Gastrocnemius medialis (tissue), 4 donors: ENCODE measurements around the gene LINC00305. TPM values are rescaled to one million over a fixed set of nuclear protein-coding genes. Genes with fewer than 3 reads are reported as not detected.

ENCODE experiments used
- ATAC-seq, 2 donors: fragments of 150-250 bp; one replicate each; pipeline ENCODE4 v1.9.1; 2016
- DNase-seq, 2 donors: peaks; one replicate each; pipeline ENCODE4 v3.0.0-alpha.2; 2019
- H3K27ac ChIP-seq, 4 donors: fragments of 200-600 bp; sonication (generic); 1 replicate in 1 of 4; 2 replicates in 3 of 4; pipeline ENCODE4 v1.5.1; 2016 to 2018; ENCODE audit warnings: mild to moderate bottlenecking in 2 of 4, moderate library complexity in 1 of 4
- H3K27me3 ChIP-seq, 3 donors: fragments of 200-600 bp; sonication (generic) in 2 of 3; 1 replicate in 1 of 3; 2 replicates in 2 of 3; pipeline versions ENCODE4 v1.5.1 to v1.6.0; 2016 to 2019; ENCODE audit warnings: mild to moderate bottlenecking in 1 of 3, moderate library complexity in 1 of 3
- H3K36me3 ChIP-seq, 2 donors: fragments of 200-600 bp; sonication (generic) in 1 of 2; one replicate each; pipeline ENCODE4 v1.5.1; 2017 to 2018
- H3K4me1 ChIP-seq, 2 donors: fragments of 200-600 bp; sonication (generic) in 1 of 2; one replicate each; pipeline ENCODE4 v1.5.1; 2016 to 2017; ENCODE audit warnings: mild to moderate bottlenecking in 2 of 2
- H3K4me3 ChIP-seq, 4 donors: fragments of 200-600 bp; sonication (generic) in 3 of 4; 1 replicate in 1 of 4; 2 replicates in 3 of 4; pipeline ENCODE4 v1.5.1; 2016 to 2019; ENCODE audit warnings: mild to moderate bottlenecking in 2 of 4
- H3K9me3 ChIP-seq, 3 donors: fragments of 200-600 bp; sonication (generic) in 2 of 3; 1 replicate in 1 of 3; 2 replicates in 2 of 3; pipeline ENCODE4 v1.5.1; 2016 to 2019
- CTCF ChIP-seq, 5 experiments: fragments of 450-650 bp in 3 of 5; fragments of 200-600 bp in 2 of 5; sonication (generic) in 2 of 5; IDR thresholded peaks in 4 of 5; conservative IDR thresholded peaks in 1 of 5; 1 replicate in 4 of 5; 2 replicates in 1 of 5; pipeline ENCODE4 v1.5.1; 2016 to 2019; ENCODE audit warnings: antibody characterized with exemption in 5 of 5, mild to moderate bottlenecking in 3 of 5, moderate library complexity in 3 of 5
- POLR2A ChIP-seq, 2 donors: fragments of 450-650 bp; IDR thresholded peaks; one replicate each; pipeline ENCODE4 v1.6.1; 2017; ENCODE audit warnings: antibody characterized with exemption in 2 of 2, mild to moderate bottlenecking in 2 of 2, moderate library complexity in 2 of 2
- in situ Hi-C, 4 donors: fragments of 200-750 bp; cut with MboI; loops; one replicate each; pipeline versions ENCODE4 v1.15.0 to v1.8.0; 2017; ENCODE audit warnings: low sequenced_read_pairs in 4 of 4
- intact Hi-C: fragments of 100-400 bp; cut with DNase I; formaldehyde crosslinking; loops from one replicate; pipeline ENCODE4 v1.15.1; 2023; ENCODE audit warnings: low total_unique reads
- total RNA-seq, 4 donors: library from RNA; depleted of rRNA; stranded (reverse); fragments of >200 nt; gene quantifications; one replicate each; pipeline versions ENCODE4 v1.1.0 to v1.2.3, GENCODE V29; 2016

The LINC00305 gene
- total RNA-seq = not detected

- Histone ChIP-seq H3K4me1 (no peaks in the 10 kb centered on the region), H3K9me3 (no peaks in the 10 kb centered on the region), H3K4me3 (no peak within 1 kb of the TSS), H3K27ac (no peak within 1 kb of the TSS), H3K36me3 (no peaks in the 10 kb centered on the region), H3K27me3 (no peaks in the 10 kb centered on the region)
- intact Hi-C loops = no loop called here
- DNase-seq (no peak), ATAC-seq (no peak)
- in situ Hi-C loops = no loop called here
- no peak for TF ChIP-seq CTCF (IDR thresholded peaks at IDR 0.05 in 4 of 5, conservative IDR thresholded peaks at IDR 0.05 in 1 of 5)
- no peak for TF ChIP-seq POLR2A (IDR thresholded peaks at IDR 0.05)
Measured at GRCh38 chr18:64148988-64149387, at the start of gene LINC00305. TSS of gene LINC00305 (minus strand) at chr18:64149088.

- DNase-seq = no peak
- H3K4me1 ChIP-seq = no peaks in the 10 kb centered on the region
- H3K27me3 ChIP-seq = no peaks in the 10 kb centered on the region
- no peak overlapping the region for H3K4me3 ChIP-seq
- ATAC-seq = no peak
- TF ChIP-seq POLR2A (IDR thresholded peaks at IDR 0.05) (no peak), CTCF (IDR thresholded peaks at IDR 0.05 in 4 of 5, conservative IDR thresholded peaks at IDR 0.05 in 1 of 5) (no peak)
- intact Hi-C loops = no loop called here
- no peaks in the 10 kb centered on the region for H3K9me3 ChIP-seq
- no peak overlapping the region for H3K27ac ChIP-seq
- no peaks in the 10 kb centered on the region for H3K36me3 ChIP-seq
- in situ Hi-C loops = no loop called here
Measured at GRCh38 chr18:64191069-64191468, 42.2 kb upstream of the LINC00305 start.

- ATAC-seq (no peak), DNase-seq (no peak)
- TF ChIP-seq POLR2A (IDR thresholded peaks at IDR 0.05) (no peak), CTCF (IDR thresholded peaks at IDR 0.05 in 4 of 5, conservative IDR thresholded peaks at IDR 0.05 in 1 of 5) (no peak)
- Histone ChIP-seq H3K4me1 (no peaks in the 10 kb centered on the region), H3K27ac (no peak overlapping the region), H3K36me3 (no peaks in the 10 kb centered on the region), H3K9me3 (no peaks in the 10 kb centered on the region), H3K4me3 (no peak overlapping the region), H3K27me3 (no peaks in the 10 kb centered on the region)
- in situ Hi-C loops (no loop called here), intact Hi-C loops (no loop called here)
Measured at GRCh38 chr18:64185987-64186386, 37.1 kb upstream of the LINC00305 start.

GRCh38 chr18:64183665-64184064 is 34.8 kb upstream of the LINC00305 start:
- Histone ChIP-seq H3K4me1 (no peaks in the 10 kb centered on the region), H3K4me3 (no peak overlapping the region), H3K36me3 (no peaks in the 10 kb centered on the region), H3K9me3 (no peaks in the 10 kb centered on the region), H3K27me3 (no peaks in the 10 kb centered on the region), H3K27ac (no peak overlapping the region)
- TF ChIP-seq POLR2A (IDR thresholded peaks at IDR 0.05) = no peak
- TF ChIP-seq CTCF (IDR thresholded peaks at IDR 0.05 in 4 of 5, conservative IDR thresholded peaks at IDR 0.05 in 1 of 5) = no peak
- in situ Hi-C loops = no loop called here
- no peak for ATAC-seq
- DNase-seq = no peak
- intact Hi-C loops = no loop called here

- ATAC-seq = no peak
- no peak for DNase-seq
- H3K4me3 ChIP-seq = no peak overlapping the region
- H3K27me3 ChIP-seq = no peaks in the 10 kb centered on the region
- intact Hi-C loops (no loop called here), in situ Hi-C loops (no loop called here)
- TF ChIP-seq POLR2A (IDR thresholded peaks at IDR 0.05) = no peak
- TF ChIP-seq CTCF (IDR thresholded peaks at IDR 0.05 in 4 of 5, conservative IDR thresholded peaks at IDR 0.05 in 1 of 5) = no peak
- H3K36me3 ChIP-seq = no peaks in the 10 kb centered on the region
- H3K27ac ChIP-seq = no peak overlapping the region
- no peaks in the 10 kb centered on the region for H3K4me1 ChIP-seq
- H3K9me3 ChIP-seq = no peaks in the 10 kb centered on the region
Measured at GRCh38 chr18:64180617-64181016, 31.7 kb upstream of the LINC00305 start.
